ENCODE data around the gene KATNAL2.

The KATNAL2 gene

GRCh38 chr18:47118981-47119380, 201.6 kb downstream of the KATNAL2 start:
- peak; percentile 20 for DNase-seq

GRCh38 chr18:47120428-47120827, 203.0 kb downstream of the KATNAL2 start:
- DNase-seq, result no peak

- no peak for DNase-seq
Observed at GRCh38 chr18:47121146-47121545, 203.7 kb downstream of the KATNAL2 start.

GRCh38 chr18:47141289-47141688, 223.9 kb downstream of the KATNAL2 start:
- DNase-seq, result no peak

GRCh38 chr18:47143153-47143552, 225.8 kb downstream of the KATNAL2 start:
- no peak for DNase-seq

GRCh38 chr18:47143899-47144485, 226.6 kb downstream of the KATNAL2 start:
- DNase-seq, result no peak

- DNase-seq, result no peak
Observed at GRCh38 chr18:47146206-47146605, 228.8 kb downstream of the KATNAL2 start.

GRCh38 chr18:47149457-47150028, 232.1 kb downstream of the KATNAL2 start:
- DNase-seq, result no peak

GRCh38 chr18:47150029-47150823, 232.8 kb downstream of the KATNAL2 start, which contains the start of gene HDHD2:
TSS of gene HDHD2 (minus strand) at chr18:47150500. CDS start at chr18:47136439, 14,061 bp downstream.
- peak; percentile 83 for DNase-seq

GRCh38 chr18:47150824-47151366, 233.5 kb downstream of the KATNAL2 start:
- DNase-seq, result no peak

- DNase-seq, result no peak
Observed at GRCh38 chr18:47151439-47151838, 234.0 kb downstream of the KATNAL2 start.
